IgD-negative memory B cell (primary cell): ENCODE data around the gene MEI1. TPM values are rescaled to one million over a fixed set of nuclear protein-coding genes. Genes with fewer than 3 reads are reported as not detected.
"Not testable (repeated sequence)": the region's sequence is repeated elsewhere in the genome, so short reads cannot be mapped to it uniquely, and the experiment has no call there.

Source experiments
- H3K27ac Mint-ChIP-seq, 3 donors: one replicate each; pipeline ENCODE4 v1.8.0; 2020 to 2022; ENCODE audit warnings: mild to moderate bottlenecking in 3 of 3, mixed read lengths in 3 of 3, moderate library complexity in 1 of 3
- H3K27me3 Mint-ChIP-seq: one replicate; pipeline ENCODE4 v1.8.0; 2021; ENCODE audit warnings: mixed read lengths
- H3K36me3 Mint-ChIP-seq: one replicate; pipeline ENCODE4 v1.8.0; 2020; ENCODE audit warnings: mild to moderate bottlenecking, mixed read lengths
- H3K4me1 Mint-ChIP-seq, 3 donors: one replicate each; pipeline ENCODE4 v1.8.0; 2020 to 2022; ENCODE audit warnings: mixed read lengths in 3 of 3, mild to moderate bottlenecking in 1 of 3
- H3K4me3 Mint-ChIP-seq, 4 donors: one replicate each; pipeline ENCODE4 v1.8.0; 2020 to 2022; ENCODE audit warnings: mild to moderate bottlenecking in 4 of 4, mixed read lengths in 4 of 4, moderate library complexity in 3 of 4
- H3K9me3 Mint-ChIP-seq, 3 donors: one replicate each; pipeline ENCODE4 v1.8.0; 2020 to 2021; ENCODE audit warnings: mixed read lengths in 3 of 3, mild to moderate bottlenecking in 1 of 3
- polyA plus RNA-seq: library from polyadenylated mRNA; unstranded; fragments of 300-500 nt; fragmentation: Illumina TruSeq; gene quantifications from one replicate; pipeline ENCODE4 v1.2.3, GENCODE V29; 2021

Gene MEI1
- polyA plus RNA-seq, 1 donor from 2014 or later = 105 TPM

DNA sequence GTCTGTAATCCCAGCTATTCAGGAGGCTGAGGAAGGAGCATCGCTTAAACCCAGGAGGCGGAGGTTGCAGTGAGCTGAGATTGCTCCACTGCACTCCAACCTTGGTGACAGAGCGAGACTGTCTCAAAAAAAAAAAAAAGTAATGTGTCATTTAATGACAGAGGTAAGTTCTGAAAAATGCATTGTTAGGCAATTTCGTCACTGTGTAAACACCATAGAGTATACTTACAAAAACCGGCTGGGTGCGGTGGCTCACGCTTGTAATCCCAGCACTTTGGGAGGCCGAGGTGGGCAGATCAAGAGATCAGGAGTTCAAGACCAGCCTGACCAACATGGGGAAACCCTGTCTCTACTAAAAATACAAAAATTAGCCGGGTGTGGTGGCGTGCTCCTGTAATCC, 27.2 kb upstream of the MEI1 start:
- H3K9me3 Mint-ChIP-seq, H3K27me3 Mint-ChIP-seq, H3K4me3 Mint-ChIP-seq, H3K4me1 Mint-ChIP-seq, H3K36me3 Mint-ChIP-seq: not testable (repeated sequence)
- peak overlapping the region in 2 of 3 donors; percentile 16 to 39 for H3K27ac Mint-ChIP-seq

DNA sequence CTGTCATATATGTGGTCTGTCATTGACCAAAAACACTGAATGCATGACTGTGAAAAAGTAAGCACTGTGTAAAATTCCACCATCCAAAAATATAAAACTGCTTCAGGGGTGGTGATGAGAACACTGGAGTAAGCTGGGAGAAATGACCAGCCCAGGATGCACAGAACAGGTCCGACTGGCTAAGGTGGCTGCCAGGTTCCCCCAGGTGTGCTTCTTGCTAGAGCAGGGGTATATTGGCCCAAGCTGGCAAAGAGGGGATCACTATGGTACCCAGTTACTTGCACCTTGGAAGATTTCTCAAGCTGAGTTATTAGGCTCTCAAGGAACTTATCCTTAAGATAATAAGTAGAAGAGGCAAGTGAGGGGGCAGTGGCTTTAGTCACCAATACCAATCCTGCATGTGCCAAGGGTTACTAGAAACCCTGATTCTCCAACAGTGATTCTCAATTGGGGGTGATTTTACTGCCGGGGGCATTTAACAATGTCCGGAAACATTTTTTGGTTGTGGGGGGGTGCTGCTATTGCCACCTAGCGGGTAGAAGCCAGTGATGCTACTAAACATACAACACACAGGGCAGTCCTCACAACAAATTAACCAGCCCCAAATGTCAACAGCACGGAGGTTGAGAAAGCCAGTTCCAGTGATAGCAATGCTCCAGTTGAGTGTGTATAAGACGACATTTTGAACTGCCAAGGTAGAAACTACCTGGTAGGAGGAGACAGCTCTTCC, 26.4 kb upstream of the MEI1 start:
- Mint-ChIP-seq H3K4me1 (peaks cover 0 to 7% (median 5%) of the 10 kb centered on the region in 3 donors), H3K4me3 (no peak overlapping the region), H3K27ac (peak overlapping the region in 2 of 3 donors; percentile 5 to 16), H3K36me3 (no peaks in the 10 kb centered on the region), H3K9me3 (no peaks in the 10 kb centered on the region), H3K27me3 (no peaks in the 10 kb centered on the region)

DNA sequence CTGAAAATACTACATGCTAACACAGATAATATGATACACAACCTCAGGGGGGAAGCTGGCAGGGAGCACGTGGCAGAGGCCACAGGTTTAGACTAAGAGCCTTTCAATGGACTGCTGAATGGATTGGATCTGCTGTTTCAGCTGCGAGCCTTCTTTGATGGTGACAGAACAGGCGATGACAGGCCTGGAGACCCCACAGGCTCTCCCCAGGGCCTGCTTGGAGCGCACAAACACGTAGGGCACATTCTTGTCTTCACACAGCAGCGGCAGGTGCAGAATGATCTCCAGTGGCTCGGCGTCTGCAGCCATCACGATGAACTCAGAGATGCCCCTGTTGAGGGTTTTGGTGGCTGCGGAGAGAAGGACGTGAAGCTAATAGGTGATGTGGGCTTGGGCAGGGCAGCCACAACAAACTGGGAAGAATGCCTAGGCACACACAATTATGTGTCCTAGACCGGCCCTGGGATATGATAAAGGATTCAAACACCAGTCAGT, 24.4 kb upstream of the MEI1 start:
- H3K4me3 Mint-ChIP-seq = no peak overlapping the region
- H3K36me3 Mint-ChIP-seq = no peaks in the 10 kb centered on the region
- H3K4me1 Mint-ChIP-seq = peaks cover 4 to 9% (median 5%) of the 10 kb centered on the region in 3 donors
- peak overlapping the region in 1 of 3 donors; percentile 65 for H3K27ac Mint-ChIP-seq
- no peaks in the 10 kb centered on the region for H3K9me3 Mint-ChIP-seq
- H3K27me3 Mint-ChIP-seq = no peaks in the 10 kb centered on the region

DNA sequence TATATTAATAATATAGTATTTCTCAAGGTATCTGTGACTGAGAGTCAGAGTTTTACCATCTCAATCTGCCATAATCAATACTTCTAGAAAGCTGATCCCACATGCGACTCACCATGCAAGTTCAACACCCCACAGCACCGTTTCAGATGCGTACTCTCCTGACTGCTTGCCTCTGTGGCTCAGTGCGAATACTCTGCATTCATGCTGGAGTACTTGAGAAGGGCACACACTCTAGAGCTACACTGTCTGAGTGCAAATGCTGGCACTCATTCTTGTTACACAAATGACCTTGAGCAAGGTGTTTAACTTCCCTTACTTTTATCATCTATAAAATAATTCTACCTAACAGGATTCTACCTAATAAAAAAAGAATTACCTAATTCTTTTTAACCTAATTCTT, 23.2 kb upstream of the MEI1 start:
- no peaks in the 10 kb centered on the region for H3K36me3 Mint-ChIP-seq
- no peak overlapping the region for H3K4me3 Mint-ChIP-seq
- peaks cover 5 to 17% (median 10%) of the 10 kb centered on the region in 3 donors for H3K4me1 Mint-ChIP-seq
- H3K27me3 Mint-ChIP-seq = no peaks in the 10 kb centered on the region
- H3K27ac Mint-ChIP-seq = peak overlapping the region in 1 of 3 donors; percentile 75
- no peaks in the 10 kb centered on the region for H3K9me3 Mint-ChIP-seq

DNA sequence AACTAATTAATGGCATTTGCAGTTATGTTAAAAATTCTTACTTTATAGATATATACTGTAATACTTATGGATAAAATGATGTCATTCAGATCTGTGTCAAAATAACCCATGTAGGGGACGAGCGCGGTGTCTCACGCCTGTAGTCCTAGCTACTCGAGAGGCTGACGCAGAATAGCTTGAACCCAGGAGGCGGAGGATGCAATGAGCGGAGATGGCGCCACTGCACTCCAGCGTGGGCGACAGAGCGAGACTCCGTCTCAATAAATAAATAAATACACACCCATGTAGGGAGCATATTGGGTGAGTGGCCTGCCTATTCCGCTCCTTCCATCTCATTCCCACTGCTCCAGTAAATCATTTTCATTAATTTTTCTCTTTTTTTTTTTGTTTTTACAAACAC, 17.7 kb upstream of the MEI1 start:
- no peaks in the 10 kb centered on the region for H3K9me3 Mint-ChIP-seq
- peak overlapping the region; percentile 95 to 99 (median 96) for H3K4me3 Mint-ChIP-seq
- H3K36me3 Mint-ChIP-seq = no peaks in the 10 kb centered on the region
- peaks cover 6 to 24% (median 16%) of the 10 kb centered on the region in 3 donors for H3K4me1 Mint-ChIP-seq
- peak overlapping the region; percentile 97 to 99 (median 99) for H3K27ac Mint-ChIP-seq
- H3K27me3 Mint-ChIP-seq = no peaks in the 10 kb centered on the region

DNA sequence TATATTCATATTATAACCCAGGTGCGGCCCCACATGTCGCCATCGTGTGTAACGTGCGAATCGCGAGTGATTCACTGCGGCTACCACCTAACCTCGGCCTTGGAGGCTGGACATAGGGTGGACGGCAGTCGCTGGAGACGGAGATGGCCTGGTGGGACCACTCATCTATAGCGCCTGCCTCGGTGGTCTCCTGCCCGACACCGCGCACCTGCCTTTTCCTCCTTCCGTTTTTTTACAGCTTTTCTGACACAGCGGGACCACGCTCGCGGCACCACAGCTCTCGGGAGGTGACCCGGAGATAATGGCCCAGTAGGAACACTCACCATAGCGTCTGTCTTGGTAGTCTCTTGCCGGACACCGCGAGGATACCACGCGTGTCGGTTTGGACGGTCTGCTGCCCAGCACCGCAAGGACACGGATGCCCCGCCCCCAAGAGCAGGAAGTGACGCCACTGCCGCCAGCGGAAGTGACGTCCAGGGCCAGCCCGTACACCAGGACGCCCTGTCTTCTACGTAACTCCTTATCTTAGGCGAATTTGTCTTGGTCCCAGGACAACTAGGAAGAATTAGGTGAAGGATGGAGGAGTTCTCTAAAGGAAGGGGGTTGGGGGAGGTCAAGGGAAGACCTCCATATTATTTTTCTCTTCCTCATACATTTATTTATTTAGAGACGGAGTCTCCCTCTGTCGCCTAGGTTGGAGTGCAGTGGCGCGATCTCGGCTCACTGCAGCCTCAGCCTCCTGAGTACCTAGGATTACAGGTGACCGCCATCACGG, 17.1 kb upstream of the MEI1 start:
- no peaks in the 10 kb centered on the region for H3K9me3 Mint-ChIP-seq
- no peaks in the 10 kb centered on the region for H3K36me3 Mint-ChIP-seq
- peaks cover 8 to 24% (median 17%) of the 10 kb centered on the region in 3 donors for H3K4me1 Mint-ChIP-seq
- no peaks in the 10 kb centered on the region for H3K27me3 Mint-ChIP-seq
- peak overlapping the region; percentile 97 to 99 (median 99) for H3K27ac Mint-ChIP-seq
- peak overlapping the region; percentile 95 to 99 (median 96) for H3K4me3 Mint-ChIP-seq

DNA sequence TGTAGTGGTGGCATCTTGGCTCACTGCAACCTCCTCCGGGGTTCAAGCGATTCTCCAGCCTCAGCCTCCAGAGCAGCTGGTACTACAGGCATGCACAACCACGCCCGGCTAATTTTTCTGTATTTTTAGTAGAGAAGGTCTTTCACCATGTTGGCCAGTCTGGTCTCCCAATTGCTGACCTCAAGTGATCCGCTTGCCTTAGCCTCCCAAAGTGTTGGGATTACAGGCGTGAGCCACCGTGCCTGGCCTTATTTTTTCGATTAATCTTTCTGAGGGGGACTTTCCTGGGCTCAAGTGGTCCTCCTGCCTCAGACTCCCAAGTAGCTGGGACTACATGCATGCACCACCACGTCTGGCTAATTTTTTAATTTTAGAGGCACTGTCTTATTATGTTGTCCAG, 16.3 kb upstream of the MEI1 start:
- no peaks in the 10 kb centered on the region for H3K27me3 Mint-ChIP-seq
- peak overlapping the region; percentile 95 to 99 (median 96) for H3K4me3 Mint-ChIP-seq
- H3K9me3 Mint-ChIP-seq = no peaks in the 10 kb centered on the region
- H3K27ac Mint-ChIP-seq = peak overlapping the region; percentile 97 to 99 (median 99)
- H3K36me3 Mint-ChIP-seq = peaks cover 2% of the 10 kb centered on the region
- peaks cover 13 to 29% (median 25%) of the 10 kb centered on the region in 3 donors for H3K4me1 Mint-ChIP-seq

DNA sequence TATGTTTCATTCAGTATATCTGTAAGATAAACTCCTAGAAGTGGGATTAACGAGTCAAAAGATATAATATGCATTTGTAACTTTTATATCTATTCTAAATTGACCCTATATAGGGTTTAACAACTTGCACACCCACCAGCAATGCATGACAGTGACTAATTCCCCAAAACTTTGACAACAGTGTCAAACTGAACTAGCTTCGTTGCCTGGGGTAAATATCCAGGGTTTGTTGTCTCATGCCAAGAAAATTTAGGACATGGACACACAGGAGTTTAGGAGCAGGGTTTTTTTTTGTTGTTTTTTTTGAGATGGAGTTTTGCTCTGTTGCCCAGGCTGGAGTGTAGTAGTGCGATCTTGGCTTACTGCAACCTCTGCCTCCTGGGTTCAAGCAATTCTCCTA, 15.7 kb upstream of the MEI1 start:
- Mint-ChIP-seq H3K27me3 (no peaks in the 10 kb centered on the region), H3K36me3 (peaks cover 2% of the 10 kb centered on the region), H3K9me3 (no peaks in the 10 kb centered on the region), H3K4me3 (peak overlapping the region in 2 of 4 donors; percentile 60 to 95), H3K4me1 (peaks cover 14 to 31% (median 24%) of the 10 kb centered on the region in 3 donors), H3K27ac (peak overlapping the region in 2 of 3 donors; percentile 97 to 99)

DNA sequence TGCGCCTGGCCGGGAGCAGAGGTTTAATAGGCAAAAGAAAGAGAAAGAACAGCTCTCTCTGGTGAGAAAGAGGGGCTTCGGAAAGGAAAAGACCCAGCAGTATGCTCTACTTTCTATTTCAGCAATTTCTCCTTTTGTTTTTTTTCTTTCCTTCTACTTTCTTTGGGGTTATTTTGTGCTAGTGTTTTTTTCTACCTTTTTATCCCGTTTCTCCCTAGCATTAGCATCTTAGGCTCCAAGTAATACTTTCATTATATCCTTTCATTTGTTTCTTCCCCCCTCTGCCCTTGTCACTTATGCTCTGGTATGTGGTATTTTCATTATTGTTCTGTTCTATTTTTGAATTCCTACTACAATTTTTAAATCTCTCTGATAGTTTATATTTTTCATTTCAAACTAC, 15.1 kb upstream of the MEI1 start:
- peak overlapping the region; percentile 5 to 97 (median 23) for H3K27ac Mint-ChIP-seq
- H3K4me1 Mint-ChIP-seq = peaks cover 14 to 33% (median 27%) of the 10 kb centered on the region in 3 donors
- H3K36me3 Mint-ChIP-seq = peaks cover 2% of the 10 kb centered on the region
- H3K27me3 Mint-ChIP-seq = no peaks in the 10 kb centered on the region
- H3K9me3 Mint-ChIP-seq = no peaks in the 10 kb centered on the region
- H3K4me3 Mint-ChIP-seq = peak overlapping the region in 1 of 4 donors; percentile 95

DNA sequence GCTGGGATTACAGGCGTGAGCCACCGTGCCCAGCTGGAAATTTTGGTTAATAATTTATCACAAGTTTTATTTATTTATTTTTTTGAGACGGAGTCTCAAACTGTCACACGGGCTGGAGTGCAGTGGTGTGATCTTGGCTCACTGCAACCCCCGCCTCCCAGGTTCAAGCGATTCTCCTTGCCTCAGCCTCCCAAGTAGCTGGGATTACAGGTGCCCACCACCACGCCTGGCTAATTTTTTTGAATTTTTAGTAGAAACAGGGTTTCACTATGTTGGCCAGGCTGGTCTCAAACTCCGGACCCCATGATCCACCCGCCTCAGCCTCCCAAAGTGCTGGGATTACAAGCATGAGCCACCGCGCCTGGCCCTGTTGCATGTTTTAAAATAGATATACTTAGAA, 12.4 kb upstream of the MEI1 start:
- Mint-ChIP-seq H3K4me1 (peaks cover 11 to 32% (median 26%) of the 10 kb centered on the region in 3 donors), H3K4me3 (peak overlapping the region; percentile 96 to 100 (median 96)), H3K27ac (peak overlapping the region; percentile 91 to 98 (median 97))
- H3K27me3 Mint-ChIP-seq, H3K36me3 Mint-ChIP-seq, H3K9me3 Mint-ChIP-seq: not testable (repeated sequence)

DNA sequence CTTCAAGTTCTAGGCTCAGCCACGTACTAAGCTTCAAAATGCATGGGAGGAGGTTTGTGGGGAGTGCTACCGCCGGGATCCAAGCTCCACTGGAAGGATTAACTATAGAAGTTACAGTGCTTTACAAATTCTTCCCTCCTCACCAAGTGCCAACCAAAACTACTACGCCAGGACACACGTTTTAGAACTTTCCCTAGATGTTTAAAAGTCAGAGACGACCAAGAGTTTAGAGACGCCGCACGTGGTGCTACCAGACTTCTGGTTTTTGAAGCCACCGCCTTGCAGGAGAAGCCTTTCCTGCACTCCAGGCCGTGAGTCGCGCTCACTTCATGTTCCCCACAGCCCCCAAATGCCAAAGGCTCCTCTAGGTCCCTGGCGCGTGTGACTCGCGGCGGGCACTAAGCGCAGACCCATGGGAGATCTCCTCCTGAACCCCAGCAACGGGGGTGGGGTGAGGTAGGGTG, 11.4 kb upstream of the MEI1 start:
- Mint-ChIP-seq H3K4me1 (peaks cover 11 to 27% (median 20%) of the 10 kb centered on the region in 3 donors), H3K27ac (peak overlapping the region; percentile 91 to 98 (median 97)), H3K27me3 (no peaks in the 10 kb centered on the region), H3K36me3 (peaks cover 2% of the 10 kb centered on the region), H3K9me3 (no peaks in the 10 kb centered on the region), H3K4me3 (peak overlapping the region; percentile 96 to 100 (median 96))

DNA sequence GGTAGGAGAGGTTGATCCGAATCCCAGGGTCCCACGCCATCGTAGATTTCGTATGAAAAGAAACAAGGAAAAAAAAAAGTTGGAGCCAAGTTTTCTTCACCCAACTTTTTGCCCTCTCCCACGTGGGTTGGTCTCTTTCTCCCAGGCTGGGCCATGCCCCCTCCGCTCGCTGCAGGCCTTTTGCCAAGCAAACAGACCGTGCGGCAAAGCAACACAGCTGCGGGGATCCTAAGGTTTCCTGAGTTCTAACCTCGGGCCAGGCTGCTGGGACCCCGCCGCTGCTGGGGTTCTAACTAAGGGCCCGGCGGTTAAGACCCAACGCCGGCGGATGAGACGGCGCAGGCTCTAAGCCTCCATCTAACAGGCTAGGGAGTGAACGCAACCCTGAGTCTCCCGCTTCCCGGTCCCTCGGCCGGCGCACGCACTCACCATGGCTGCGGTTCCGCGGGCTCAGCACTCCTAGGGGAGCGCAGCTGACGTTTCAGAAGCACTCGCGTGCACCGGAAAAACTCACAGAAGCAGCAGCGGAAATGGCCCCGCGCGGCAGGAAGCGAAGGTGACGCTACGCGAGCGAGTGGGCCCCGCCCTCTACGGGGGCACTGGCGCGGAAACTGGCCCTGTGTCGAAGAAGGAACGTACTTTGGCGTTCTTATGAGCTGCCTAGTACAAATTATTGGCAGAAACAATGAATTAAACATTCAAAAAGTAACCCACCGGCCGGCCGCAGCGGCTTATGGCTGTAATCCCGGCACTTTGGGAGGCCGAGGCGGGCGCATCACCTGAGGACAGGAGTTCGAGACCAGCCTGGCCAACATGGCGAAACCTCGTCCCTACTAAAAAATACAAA, 10.7 kb upstream of the MEI1 start, which contains the start of gene SNU13:
TSS of gene SNU13 (minus strand) at position 503 of the 847 bp plus-strand sequence. CDS start at position 432, 71 bp downstream.
- Mint-ChIP-seq H3K27me3 (no peaks in the 10 kb centered on the region), H3K27ac (peak within 1 kb of the TSS; percentile 92 to 98 (median 97)), H3K4me1 (peaks cover 11 to 27% (median 20%) of the 10 kb centered on the region in 3 donors), H3K4me3 (peak within 1 kb of the TSS; percentile 96 to 100 (median 96)), H3K36me3 (peaks cover 2% of the 10 kb centered on the region), H3K9me3 (no peaks in the 10 kb centered on the region)

DNA sequence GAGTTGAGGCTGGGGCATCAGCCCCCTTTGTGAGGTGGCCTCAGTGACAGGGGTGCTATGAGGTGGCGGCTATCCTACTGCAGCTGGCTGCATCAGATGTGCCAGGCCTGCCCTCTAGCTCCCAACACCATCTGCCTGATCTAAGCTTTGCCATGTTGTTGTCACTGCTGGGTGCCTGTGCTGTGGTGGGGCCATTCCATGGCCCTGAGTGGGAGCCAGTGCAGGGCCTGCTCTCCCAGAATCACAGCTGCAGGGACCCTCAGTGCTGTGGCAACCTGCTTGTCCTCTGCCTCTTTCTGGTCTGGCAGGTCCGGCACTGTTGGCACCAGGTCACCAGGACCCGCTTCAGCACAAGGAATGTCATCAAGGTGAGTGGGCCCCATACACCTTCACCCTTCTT, 8.8 kb upstream of the MEI1 start:
- H3K9me3 Mint-ChIP-seq = no peaks in the 10 kb centered on the region
- peaks cover 11 to 25% (median 20%) of the 10 kb centered on the region in 3 donors for H3K4me1 Mint-ChIP-seq
- H3K4me3 Mint-ChIP-seq = peak overlapping the region in 2 of 4 donors; percentile 43 to 78
- peak overlapping the region; percentile 86 to 98 (median 92) for H3K27ac Mint-ChIP-seq
- peaks cover 2% of the 10 kb centered on the region for H3K36me3 Mint-ChIP-seq
- no peaks in the 10 kb centered on the region for H3K27me3 Mint-ChIP-seq

DNA sequence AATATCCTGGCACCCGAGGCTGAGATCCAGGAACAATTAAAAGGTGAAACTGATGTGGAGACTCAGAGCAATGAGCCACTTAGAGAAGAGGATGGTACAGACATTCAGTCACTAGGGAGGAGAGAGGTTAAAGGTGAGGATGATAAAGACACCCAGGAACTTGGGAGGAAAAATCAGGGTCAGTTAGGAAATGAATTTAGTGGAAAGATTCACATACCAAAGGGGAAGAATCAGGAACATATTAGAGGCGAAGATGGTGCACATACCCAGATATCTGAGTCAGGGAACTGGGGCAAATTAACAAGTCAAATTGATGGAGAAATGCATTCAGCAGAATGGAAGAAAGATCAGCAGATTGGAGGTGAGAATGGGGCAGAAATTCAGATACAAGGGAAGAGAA, 4.1 kb upstream of the MEI1 start:
- no peak overlapping the region for H3K27ac Mint-ChIP-seq
- no peak overlapping the region for H3K4me3 Mint-ChIP-seq

More for the DNA sequence above, 4.1 kb upstream of the MEI1 start:
- Mint-ChIP-seq H3K27me3 (no peaks in the 10 kb centered on the region), H3K9me3 (no peaks in the 10 kb centered on the region), H3K4me1 (peaks cover 8 to 16% (median 15%) of the 10 kb centered on the region in 3 donors), H3K36me3 (no peaks in the 10 kb centered on the region)
